Measurements from ENCODE around the gene NIP7.
A peak's percentile ranks its signal among the peaks of the same experiment; 100 is the strongest.
"Not testable (repeated sequence)": the region's sequence is repeated elsewhere in the genome, so short reads cannot be mapped to it uniquely, and the experiment has no call there.

NIP7 gene

GRCh38 chr16:69339289-69340094 is at the start of gene NIP7, which contains the start of gene COG8:
NIP7 (plus strand) TSS chr16:69339772; CDS start chr16:69339830, 58 bp downstream.
COG8 (minus strand) TSS chr16:69339564; CDS start chr16:69339552, 12 bp downstream.
- Histone ChIP-seq H3K4me1 (ENCODE audit: control insufficient read depth, insufficient read depth, low read length) (peaks cover 20% of the 10 kb centered on the region), H3K9ac (ENCODE audit: low read length) (peak within 1 kb of the TSS; percentile 98), H3K36me3 (ENCODE audit: control insufficient read depth, insufficient read depth, low read length, severe bottlenecking) (peaks cover 50% of the 10 kb centered on the region), H3K4me3 (ENCODE audit: low read length) (peak within 1 kb of the TSS; percentile 99), H3K9me3 (ENCODE audit: control insufficient read depth, low read length) (no peaks in the 10 kb centered on the region), H3K27me3 (replicated peaks; ENCODE audit: control insufficient read depth, insufficient read depth, low read length) (no peaks in the 10 kb centered on the region)
- DNase-seq (ENCODE audit: low read depth) = peak; percentile 99

GRCh38 chr16:69291657-69292056 is 47.9 kb upstream of the NIP7 start:
- H3K4me1 ChIP-seq (ENCODE audit: control insufficient read depth, insufficient read depth, low read length) = peaks cover 14% of the 10 kb centered on the region
- H3K9me3 ChIP-seq (ENCODE audit: control insufficient read depth, low read length); H3K4me3 ChIP-seq (ENCODE audit: low read length); H3K36me3 ChIP-seq (ENCODE audit: control insufficient read depth, insufficient read depth, low read length, severe bottlenecking); H3K27me3 ChIP-seq (replicated peaks; ENCODE audit: control insufficient read depth, insufficient read depth, low read length); DNase-seq (ENCODE audit: low read depth); H3K9ac ChIP-seq (ENCODE audit: low read length): not testable (repeated sequence)

DNA sequence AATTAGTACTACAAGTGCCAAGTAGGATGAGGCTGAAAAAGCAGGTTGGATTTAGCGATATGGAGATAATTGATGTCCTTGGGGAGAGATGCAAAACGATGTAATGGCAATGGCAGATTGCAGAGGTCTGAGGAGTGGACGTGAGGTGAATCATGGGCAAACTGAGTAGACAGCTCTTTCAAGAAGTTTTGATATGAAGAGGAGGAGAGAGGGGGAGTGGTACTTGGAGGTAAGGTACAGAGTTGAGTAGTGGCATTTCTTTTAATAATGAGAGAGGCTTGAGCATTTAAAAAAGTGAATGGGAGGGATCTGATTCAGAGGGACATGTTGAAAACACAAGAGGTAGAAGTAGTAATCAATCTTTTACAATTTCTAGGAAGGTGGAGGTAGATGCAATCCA is 46.2 kb upstream of the NIP7 start:
- no peaks in the 10 kb centered on the region for H3K27me3 ChIP-seq (replicated peaks; ENCODE audit: control insufficient read depth, insufficient read depth, low read length)
- H3K4me3 ChIP-seq (ENCODE audit: low read length) = no peak overlapping the region
- no peaks in the 10 kb centered on the region for H3K4me1 ChIP-seq (ENCODE audit: control insufficient read depth, insufficient read depth, low read length)
- no peaks in the 10 kb centered on the region for H3K9me3 ChIP-seq (ENCODE audit: control insufficient read depth, low read length)
- no peak overlapping the region for H3K9ac ChIP-seq (ENCODE audit: low read length)
- DNase-seq (ENCODE audit: low read depth) = no peak
- H3K36me3 ChIP-seq (ENCODE audit: control insufficient read depth, insufficient read depth, low read length, severe bottlenecking) = peaks cover 8% of the 10 kb centered on the region

GRCh38 chr16:69294051-69294450 is 45.5 kb upstream of the NIP7 start:
- DNase-seq (ENCODE audit: low read depth) = no peak
- H3K4me3 ChIP-seq (ENCODE audit: low read length) = no peak overlapping the region
- no peaks in the 10 kb centered on the region for H3K27me3 ChIP-seq (replicated peaks; ENCODE audit: control insufficient read depth, insufficient read depth, low read length)
- peaks cover 3% of the 10 kb centered on the region for H3K4me1 ChIP-seq (ENCODE audit: control insufficient read depth, insufficient read depth, low read length)
- H3K9ac ChIP-seq (ENCODE audit: low read length) = no peak overlapping the region
- H3K9me3 ChIP-seq (ENCODE audit: control insufficient read depth, low read length) = no peaks in the 10 kb centered on the region
- H3K36me3 ChIP-seq (ENCODE audit: control insufficient read depth, insufficient read depth, low read length, severe bottlenecking) = peaks cover 8% of the 10 kb centered on the region

- not testable (repeated sequence) for H3K9me3 ChIP-seq (ENCODE audit: control insufficient read depth, low read length); H3K4me1 ChIP-seq (ENCODE audit: control insufficient read depth, insufficient read depth, low read length); DNase-seq (ENCODE audit: low read depth); H3K4me3 ChIP-seq (ENCODE audit: low read length); H3K27me3 ChIP-seq (replicated peaks; ENCODE audit: control insufficient read depth, insufficient read depth, low read length); H3K9ac ChIP-seq (ENCODE audit: low read length)
- H3K36me3 ChIP-seq (ENCODE audit: control insufficient read depth, insufficient read depth, low read length, severe bottlenecking) = peaks cover 27% of the 10 kb centered on the region
These were observed 42.8 kb upstream of the NIP7 start for GRCh38 chr16:69296771-69297170.

GRCh38 chr16:69298261-69298660 is 41.3 kb upstream of the NIP7 start:
- Histone ChIP-seq H3K4me3 (ENCODE audit: low read length) (no peak overlapping the region), H3K9ac (ENCODE audit: low read length) (no peak overlapping the region), H3K36me3 (ENCODE audit: control insufficient read depth, insufficient read depth, low read length, severe bottlenecking) (peaks cover 41% of the 10 kb centered on the region), H3K27me3 (replicated peaks; ENCODE audit: control insufficient read depth, insufficient read depth, low read length) (no peaks in the 10 kb centered on the region), H3K4me1 (ENCODE audit: control insufficient read depth, insufficient read depth, low read length) (peaks cover 3% of the 10 kb centered on the region), H3K9me3 (ENCODE audit: control insufficient read depth, low read length) (no peaks in the 10 kb centered on the region)
- DNase-seq (ENCODE audit: low read depth) = no peak

GRCh38 chr16:69301187-69301586 is 38.4 kb upstream of the NIP7 start:
- H3K36me3 ChIP-seq (ENCODE audit: control insufficient read depth, insufficient read depth, low read length, severe bottlenecking) = peaks cover 55% of the 10 kb centered on the region

DNA sequence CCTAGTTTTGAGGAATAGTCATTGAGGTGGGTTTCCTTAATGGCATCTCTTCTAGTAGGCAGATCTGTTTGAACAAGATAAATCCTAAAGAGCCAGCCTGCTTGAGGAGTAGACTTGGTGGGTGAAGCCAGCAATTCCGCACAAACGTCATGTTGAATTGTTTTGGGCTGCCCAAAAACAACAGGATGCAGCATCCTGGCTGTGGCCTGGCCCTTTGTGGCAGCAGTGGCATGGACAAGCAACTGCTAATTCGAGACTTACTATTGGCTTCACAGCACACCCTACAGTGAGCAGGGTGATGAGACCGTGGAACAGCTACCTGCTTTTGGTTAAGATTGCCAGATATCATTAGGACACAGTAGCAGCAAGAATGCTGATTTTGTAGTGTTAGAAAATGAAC is 37.7 kb upstream of the NIP7 start:
- Histone ChIP-seq H3K9me3 (ENCODE audit: control insufficient read depth, low read length) (no peaks in the 10 kb centered on the region), H3K4me3 (ENCODE audit: low read length) (no peak overlapping the region), H3K4me1 (ENCODE audit: control insufficient read depth, insufficient read depth, low read length) (peaks cover 14% of the 10 kb centered on the region), H3K36me3 (ENCODE audit: control insufficient read depth, insufficient read depth, low read length, severe bottlenecking) (peaks cover 55% of the 10 kb centered on the region), H3K27me3 (replicated peaks; ENCODE audit: control insufficient read depth, insufficient read depth, low read length) (no peaks in the 10 kb centered on the region), H3K9ac (ENCODE audit: low read length) (no peak overlapping the region)
- no peak for DNase-seq (ENCODE audit: low read depth)

More at GRCh38 chr16:69301187-69301586, 38.4 kb upstream of the NIP7 start:
- Histone ChIP-seq H3K9ac (ENCODE audit: low read length) (no peak overlapping the region), H3K9me3 (ENCODE audit: control insufficient read depth, low read length) (no peaks in the 10 kb centered on the region), H3K27me3 (replicated peaks; ENCODE audit: control insufficient read depth, insufficient read depth, low read length) (no peaks in the 10 kb centered on the region), H3K4me3 (ENCODE audit: low read length) (no peak overlapping the region), H3K4me1 (ENCODE audit: control insufficient read depth, insufficient read depth, low read length) (peaks cover 11% of the 10 kb centered on the region)
- no peak for DNase-seq (ENCODE audit: low read depth)

DNA sequence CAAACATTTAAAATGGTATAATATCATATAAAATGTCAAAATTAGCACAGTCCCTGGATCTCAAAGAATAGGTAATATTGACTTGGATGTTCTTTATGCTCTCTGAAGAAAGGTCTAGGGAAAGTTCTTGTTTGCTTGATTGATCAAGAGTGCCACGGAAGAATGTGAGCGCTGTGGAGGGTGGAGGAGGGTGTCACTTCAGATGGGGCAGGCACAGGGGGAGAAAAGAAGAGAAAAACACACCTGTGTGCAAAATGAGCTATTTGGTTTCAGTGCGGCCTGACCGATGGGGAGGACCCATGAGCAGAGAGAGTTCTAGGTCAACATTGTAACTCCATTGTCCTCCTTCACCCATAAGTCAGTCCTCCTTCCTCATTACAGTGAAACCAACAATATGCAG is 37.3 kb upstream of the NIP7 start:
- Histone ChIP-seq H3K27me3 (replicated peaks; ENCODE audit: control insufficient read depth, insufficient read depth, low read length) (no peaks in the 10 kb centered on the region), H3K36me3 (ENCODE audit: control insufficient read depth, insufficient read depth, low read length, severe bottlenecking) (peaks cover 55% of the 10 kb centered on the region), H3K4me3 (ENCODE audit: low read length) (no peak overlapping the region), H3K9ac (ENCODE audit: low read length) (no peak overlapping the region), H3K9me3 (ENCODE audit: control insufficient read depth, low read length) (no peaks in the 10 kb centered on the region), H3K4me1 (ENCODE audit: control insufficient read depth, insufficient read depth, low read length) (peaks cover 14% of the 10 kb centered on the region)
- no peak for DNase-seq (ENCODE audit: low read depth)

- Histone ChIP-seq H3K4me1 (ENCODE audit: control insufficient read depth, insufficient read depth, low read length) (peaks cover 15% of the 10 kb centered on the region), H3K36me3 (ENCODE audit: control insufficient read depth, insufficient read depth, low read length, severe bottlenecking) (peaks cover 33% of the 10 kb centered on the region), H3K9me3 (ENCODE audit: control insufficient read depth, low read length) (no peaks in the 10 kb centered on the region), H3K9ac (ENCODE audit: low read length) (peak overlapping the region; percentile 33), H3K4me3 (ENCODE audit: low read length) (no peak overlapping the region), H3K27me3 (replicated peaks; ENCODE audit: control insufficient read depth, insufficient read depth, low read length) (no peaks in the 10 kb centered on the region)
- DNase-seq (ENCODE audit: low read depth) = peak; percentile 74
These were observed 33.5 kb upstream of the NIP7 start for GRCh38 chr16:69306031-69306430.

DNA sequence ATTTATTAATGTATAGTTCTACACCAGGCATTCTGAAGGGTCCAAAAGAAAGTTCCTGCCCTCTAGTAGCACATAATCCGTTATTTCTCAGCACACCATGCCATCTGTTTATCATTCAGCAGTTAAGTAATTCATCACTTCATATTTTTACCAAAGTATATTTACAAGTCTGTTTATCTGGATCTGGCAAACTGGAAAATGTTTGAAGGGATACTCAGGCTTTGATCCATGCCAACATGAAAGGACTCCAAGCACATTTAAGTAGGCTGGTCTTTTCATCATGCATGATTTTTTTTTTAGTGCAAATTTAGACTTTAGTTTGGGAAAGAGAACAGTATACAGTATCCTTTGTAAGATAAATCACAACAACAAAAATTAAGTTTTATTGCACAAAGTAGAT is 32.5 kb upstream of the NIP7 start:
- Histone ChIP-seq H3K9me3 (ENCODE audit: control insufficient read depth, low read length) (no peaks in the 10 kb centered on the region), H3K27me3 (replicated peaks; ENCODE audit: control insufficient read depth, insufficient read depth, low read length) (no peaks in the 10 kb centered on the region), H3K9ac (ENCODE audit: low read length) (no peak overlapping the region), H3K4me3 (ENCODE audit: low read length) (no peak overlapping the region), H3K36me3 (ENCODE audit: control insufficient read depth, insufficient read depth, low read length, severe bottlenecking) (peaks cover 24% of the 10 kb centered on the region), H3K4me1 (ENCODE audit: control insufficient read depth, insufficient read depth, low read length) (peaks cover 15% of the 10 kb centered on the region)
- no peak for DNase-seq (ENCODE audit: low read depth)

Data from adipocyte (in vitro differentiated cells).